Heart left ventricle (tissue), 13 donors: Measurements from ENCODE around the gene LRP1.

ENCODE experiments used
- POLR2A ChIP-seq, 2 donors: fragments of 450-650 bp; IDR thresholded peaks; one replicate each; pipeline ENCODE4 v1.6.1; 2017; ENCODE audit warnings: antibody characterized with exemption in 2 of 2, mild to moderate bottlenecking in 2 of 2, moderate library complexity in 2 of 2
- TF ChIP-seq, protein P1 (sequence below), 12 donors: fragments of 200-600 bp; sonication (generic) in 4 of 12; IDR thresholded peaks; one replicate each; pipeline versions ENCODE4 v1.5.0 to v1.8.0; 2018 to 2022; ENCODE audit warnings: antibody characterized with exemption in 12 of 12, mild to moderate bottlenecking in 5 of 12
- donor health status: ischemic (EF 13 %, LVEDD 7.1; RV severe dilation, severe dysfunction).
- donor health status: DM: no; HTN: yes; CAD: no.
- donor health status: DM: no; HTN: no; CAD: no.
- donor health status: ischemic (EF 25% LVEDD 6.9; RV normal size, moderate dysfunction).
- donor health status: ischemic (EF 25% LVEDD 5.7; RV mildly dilated, moderate dysfunction).
- donor health status: ischemic (EF 35%, LVEDD 5.7; RV mildly dilated, moderate dysfunction).
- donor health status: nonischemic (EF 11% LVEDD 7.7; RV severe dilation, severe dysfunction).
- donor health status: DM: yes; HTN: yes; CAD: no.
- donor health status: PGD.
- donor health status: ischemic (EF 29% LVEDD 5.4; RV normal size, mild dysfunction).
- donor health status: nonischemic (EF 23%, LVEDD 6.1; RV moderate dilation, normal function).

DNA sequence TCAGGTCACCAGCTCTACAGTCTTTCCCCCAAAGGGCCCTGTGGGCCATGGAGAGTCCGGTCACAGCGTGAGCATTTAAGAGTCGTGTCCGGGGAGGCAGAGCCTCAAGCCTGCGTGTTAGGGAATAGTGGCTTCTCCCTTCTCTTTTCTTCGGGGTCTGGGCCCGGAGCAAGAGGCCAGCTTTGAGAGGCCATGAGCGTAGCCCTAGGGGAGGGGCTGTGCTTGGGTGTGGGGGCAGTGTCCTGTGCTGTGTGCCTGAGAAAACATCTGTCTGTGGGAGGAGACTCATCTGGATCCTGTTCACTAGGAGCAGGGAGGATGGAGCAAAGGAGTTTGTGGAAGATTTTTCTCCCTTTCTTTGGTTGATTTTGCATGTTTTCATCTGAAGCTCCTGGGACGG is 13.8 kb downstream of the LRP1 start:
- TF ChIP-seq, protein P1, sequence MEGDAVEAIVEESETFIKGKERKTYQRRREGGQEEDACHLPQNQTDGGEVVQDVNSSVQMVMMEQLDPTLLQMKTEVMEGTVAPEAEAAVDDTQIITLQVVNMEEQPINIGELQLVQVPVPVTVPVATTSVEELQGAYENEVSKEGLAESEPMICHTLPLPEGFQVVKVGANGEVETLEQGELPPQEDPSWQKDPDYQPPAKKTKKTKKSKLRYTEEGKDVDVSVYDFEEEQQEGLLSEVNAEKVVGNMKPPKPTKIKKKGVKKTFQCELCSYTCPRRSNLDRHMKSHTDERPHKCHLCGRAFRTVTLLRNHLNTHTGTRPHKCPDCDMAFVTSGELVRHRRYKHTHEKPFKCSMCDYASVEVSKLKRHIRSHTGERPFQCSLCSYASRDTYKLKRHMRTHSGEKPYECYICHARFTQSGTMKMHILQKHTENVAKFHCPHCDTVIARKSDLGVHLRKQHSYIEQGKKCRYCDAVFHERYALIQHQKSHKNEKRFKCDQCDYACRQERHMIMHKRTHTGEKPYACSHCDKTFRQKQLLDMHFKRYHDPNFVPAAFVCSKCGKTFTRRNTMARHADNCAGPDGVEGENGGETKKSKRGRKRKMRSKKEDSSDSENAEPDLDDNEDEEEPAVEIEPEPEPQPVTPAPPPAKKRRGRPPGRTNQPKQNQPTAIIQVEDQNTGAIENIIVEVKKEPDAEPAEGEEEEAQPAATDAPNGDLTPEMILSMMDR (IDR thresholded peaks at IDR 0.05) = no peak
- no peak for TF ChIP-seq POLR2A (IDR thresholded peaks at IDR 0.05)
